GM18858 (cell line): ENCODE results near the gene HCFC1.

Source experiments
- ATAC-seq: cut with Tn5 transposase; IDR thresholded peaks from one replicate; pipeline ENCODE4 v1.9.1; 2021; ENCODE audit not compliant: unreplicated experiment

HCFC1 gene

DNA sequence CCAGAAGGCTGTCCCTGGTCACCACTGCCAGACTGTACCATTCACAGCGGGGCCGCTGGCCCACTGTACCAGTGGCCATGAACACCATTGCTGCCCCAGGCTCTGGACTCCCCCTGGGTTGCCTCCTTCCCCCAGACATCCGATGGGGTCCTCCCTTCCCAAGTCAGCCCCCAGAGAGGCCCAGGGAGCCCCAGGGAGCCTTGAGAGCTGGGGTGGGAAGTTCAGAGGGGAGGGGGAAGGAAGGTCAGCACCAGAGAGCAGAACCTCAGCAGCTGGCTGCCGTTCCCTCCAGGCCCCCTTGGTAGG, 45.1 kb downstream of the HCFC1 start:
- ATAC-seq: no peak

GRCh38 chrX:153925739-153926551, 45.7 kb downstream of the HCFC1 start, which contains the start of gene ARHGAP4:
TSS of gene ARHGAP4 (minus strand) at chrX:153926264. CDS start at chrX:153926202, 62 bp downstream.
- ATAC-seq: no peak

DNA sequence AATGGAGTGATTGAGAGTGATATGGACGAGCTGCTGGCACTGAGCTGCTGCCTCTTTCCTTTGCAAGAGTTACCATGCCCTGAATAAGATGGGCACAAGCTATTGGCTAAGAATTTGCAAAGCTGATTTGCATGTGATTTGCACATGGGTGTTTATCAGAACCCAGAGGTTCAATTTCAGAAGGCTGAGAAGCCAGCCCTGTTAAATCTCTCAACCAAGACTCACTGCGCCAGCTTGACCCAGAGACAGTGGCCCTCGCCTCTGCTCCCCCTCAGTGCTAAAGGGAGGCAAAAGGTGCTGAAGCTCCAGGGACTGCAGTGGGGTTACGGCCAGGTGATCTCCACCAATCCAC, 46.3 kb downstream of the HCFC1 start:
- no peak for ATAC-seq

DNA sequence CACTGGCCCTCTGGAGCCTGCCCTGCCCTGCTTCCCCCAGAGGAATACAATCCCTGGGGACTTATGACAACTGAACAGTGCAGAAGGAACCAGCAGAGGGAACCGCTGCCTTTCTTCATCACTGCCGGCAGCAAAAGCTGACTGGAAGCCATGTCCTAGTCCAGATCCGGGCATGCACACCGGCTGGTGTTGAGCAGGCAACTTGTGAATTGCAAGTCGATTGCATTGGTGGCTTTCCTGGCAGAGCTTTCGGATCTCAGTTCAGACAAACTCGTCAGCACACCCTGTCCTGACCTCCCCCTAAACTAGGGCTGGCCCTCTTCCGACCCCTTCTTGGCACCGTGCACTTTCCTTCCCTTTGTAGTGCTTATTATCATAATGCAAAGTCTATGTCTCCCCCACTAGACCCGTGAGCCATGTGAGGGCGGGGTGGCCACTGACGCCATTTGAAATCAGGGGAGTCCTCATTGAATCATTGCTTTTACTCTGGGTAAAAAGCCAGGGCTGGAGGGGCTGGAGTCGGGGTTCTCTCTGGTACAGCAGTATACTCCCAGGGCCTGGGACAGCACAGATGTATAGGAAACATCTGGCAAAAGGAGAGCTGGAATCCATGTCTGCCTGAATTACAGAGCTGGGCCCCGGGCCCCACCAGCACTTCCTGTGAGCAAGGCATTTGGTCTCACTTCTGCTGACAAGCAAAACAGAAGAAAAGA, 47.3 kb downstream of the HCFC1 start:
- ATAC-seq: no peak

GRCh38 chrX:153922932-153923857, 48.4 kb downstream of the HCFC1 start:
- no peak for ATAC-seq

DNA sequence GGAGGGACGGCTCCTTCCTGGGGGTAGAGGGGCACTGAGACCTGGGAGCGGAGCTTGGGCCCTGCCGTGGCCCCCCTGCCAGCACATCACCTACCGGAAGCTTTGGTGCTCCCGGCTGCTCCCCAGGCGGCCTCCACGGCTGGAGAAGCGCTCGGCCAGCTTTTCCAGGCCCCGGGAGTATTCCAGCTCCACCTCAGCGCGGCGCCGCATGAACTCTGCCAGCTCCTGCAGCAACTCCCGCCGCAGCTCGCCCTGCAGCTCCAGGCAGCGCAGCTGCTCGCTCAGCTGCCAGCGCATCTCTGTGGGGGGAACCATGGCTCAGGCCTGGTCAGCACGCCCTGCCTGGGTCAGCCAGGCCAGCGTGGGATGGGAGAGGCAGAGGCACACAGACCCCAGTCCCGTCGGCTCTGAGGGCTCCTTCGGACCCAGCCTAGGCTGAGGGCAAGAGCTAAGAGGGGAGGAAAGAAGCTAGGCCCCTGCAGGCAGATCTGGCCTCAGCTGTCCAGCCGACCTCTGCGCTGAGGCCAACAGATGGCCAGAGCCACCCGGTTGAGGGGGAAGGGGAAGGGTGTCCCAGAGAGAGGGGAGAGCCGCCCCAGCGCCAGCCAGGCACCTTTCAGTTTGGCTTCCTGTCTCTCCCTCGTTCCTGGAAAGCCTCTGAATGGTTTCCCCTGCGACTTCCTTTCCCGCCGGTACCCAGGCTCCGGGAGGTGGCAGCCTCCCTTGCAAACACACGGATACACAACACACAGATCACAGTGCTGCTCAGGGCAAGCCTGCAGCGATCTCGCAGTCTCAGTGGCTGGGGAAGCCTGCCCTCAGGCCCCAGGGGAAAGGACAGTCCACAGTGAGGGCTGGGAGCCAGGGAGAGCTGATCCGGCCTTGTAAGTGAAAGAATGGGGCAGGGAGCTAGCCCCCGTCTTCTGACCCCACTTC, 49.8 kb downstream of the HCFC1 start:
- ATAC-seq: no peak

DNA sequence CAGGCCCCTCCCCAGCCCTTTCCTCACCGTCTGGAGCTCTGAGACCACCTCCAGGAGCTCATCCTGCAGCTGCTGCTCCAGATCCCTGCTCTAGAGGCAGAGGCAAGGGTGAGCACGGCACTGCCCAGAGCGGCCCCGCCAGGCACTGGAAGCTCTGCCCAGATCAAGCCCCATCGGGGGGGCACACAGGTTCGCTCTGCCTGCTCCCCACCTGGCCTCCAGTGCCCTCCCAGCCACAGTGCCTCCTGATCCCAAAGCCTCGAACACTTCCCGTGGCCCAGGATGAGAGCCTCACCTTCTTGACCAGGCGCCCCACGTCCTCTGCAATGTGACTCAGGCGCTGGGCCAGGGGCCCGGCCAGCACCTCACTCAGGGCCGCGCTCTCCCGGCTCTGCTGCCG, 50.5 kb downstream of the HCFC1 start:
- no peak for ATAC-seq

GRCh38 chrX:153920546-153920945, 51.1 kb downstream of the HCFC1 start:
- ATAC-seq: no peak

- no peak for ATAC-seq
Measured at GRCh38 chrX:153919281-153919680, 52.3 kb downstream of the HCFC1 start.

- no peak for ATAC-seq
Measured at GRCh38 chrX:153917869-153918268, 53.7 kb downstream of the HCFC1 start.

GRCh38 chrX:153913701-153914100, 57.9 kb downstream of the HCFC1 start:
- no peak for ATAC-seq

DNA sequence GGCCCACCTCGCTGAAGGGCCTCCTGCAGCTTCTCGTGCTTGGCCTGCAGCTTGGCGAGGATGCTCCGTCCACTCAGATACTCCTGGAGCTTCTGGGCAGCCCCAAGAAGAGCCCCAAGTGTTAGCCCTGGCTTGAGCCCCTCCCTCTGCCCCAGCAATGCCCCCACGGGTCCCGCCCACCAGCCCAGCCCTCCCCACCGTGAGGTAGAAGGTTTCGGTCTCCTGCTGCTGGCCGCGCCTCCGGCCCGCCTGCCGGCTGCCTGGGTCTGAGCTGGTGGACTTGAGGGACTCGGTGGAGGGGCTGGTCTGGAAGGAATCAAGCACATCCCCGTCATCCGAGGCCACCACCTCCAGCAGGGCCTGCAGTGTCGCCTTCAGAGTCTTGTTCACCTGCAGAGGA, 58.4 kb downstream of the HCFC1 start:
- no peak for ATAC-seq

- no peak for ATAC-seq
Measured at GRCh38 chrX:153911798-153912197, 59.8 kb downstream of the HCFC1 start.

DNA sequence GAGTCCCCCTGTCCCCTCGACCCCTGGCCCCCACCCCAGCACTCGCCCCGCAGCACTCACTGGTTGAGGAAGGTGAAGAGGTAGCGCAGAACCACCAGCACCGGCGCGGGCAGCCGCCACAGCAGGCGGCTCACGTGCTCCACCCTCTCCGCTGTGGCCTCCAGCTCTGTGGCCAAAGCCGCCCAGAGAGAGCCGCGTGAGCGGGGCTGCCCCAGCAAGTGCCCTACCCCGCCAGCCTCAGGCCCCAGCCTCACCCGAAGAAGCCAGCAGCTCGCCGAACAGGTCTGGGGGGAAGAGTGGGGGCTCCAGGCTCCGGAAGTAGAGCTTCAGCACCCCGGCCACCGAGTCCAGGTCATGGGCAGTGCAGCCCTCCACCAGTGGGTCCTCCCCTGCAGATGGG, 61.2 kb downstream of the HCFC1 start:
- ATAC-seq: no peak

GRCh38 chrX:153909980-153910360, 61.6 kb downstream of the HCFC1 start:
- no peak for ATAC-seq

- no peak for ATAC-seq
Measured at GRCh38 chrX:153909024-153909979, 62.3 kb downstream of the HCFC1 start.

- no peak for ATAC-seq
Measured at GRCh38 chrX:153908219-153908860, 63.3 kb downstream of the HCFC1 start.

DNA sequence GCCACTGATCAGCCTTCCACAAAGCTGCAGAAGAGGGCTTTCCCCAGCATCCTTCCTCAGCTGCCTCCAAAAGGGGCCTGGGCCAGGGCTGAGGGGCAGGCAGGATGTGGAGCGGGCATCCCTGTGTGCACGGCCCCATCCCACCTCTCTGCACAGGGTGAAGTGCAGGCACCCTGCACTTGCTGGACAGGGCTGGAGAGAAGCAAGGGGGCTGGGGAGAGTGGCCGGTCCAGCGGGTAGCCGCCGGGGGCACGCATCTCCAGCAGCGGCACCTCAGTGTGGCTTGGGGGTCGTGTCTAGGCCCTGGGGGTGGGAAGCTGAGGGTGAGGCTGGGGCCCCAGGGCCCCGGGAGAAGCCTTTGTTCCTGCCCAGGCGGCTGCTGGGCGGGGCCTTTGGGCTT, 64.2 kb downstream of the HCFC1 start:
- no peak for ATAC-seq
